Stimulated activated CD8-positive, alpha-beta memory T cell treated with anti-CD3 and anti-CD28 coated beads, Interleukin-12 subunit alpha, Interleukin-12 subunit beta, amount 100 ng/mL, for 1 hour (primary cell): Measurements from ENCODE around the gene APBA2.
"Not testable (repeated sequence)": the region's sequence is repeated elsewhere in the genome, so short reads cannot be mapped to it uniquely, and the experiment has no call there.

Source experiments
- DNase-seq: peaks from one replicate; pipeline ENCODE4 v3.0.0-alpha.2; 2020; ENCODE audit warnings: low read depth

Gene APBA2

DNA sequence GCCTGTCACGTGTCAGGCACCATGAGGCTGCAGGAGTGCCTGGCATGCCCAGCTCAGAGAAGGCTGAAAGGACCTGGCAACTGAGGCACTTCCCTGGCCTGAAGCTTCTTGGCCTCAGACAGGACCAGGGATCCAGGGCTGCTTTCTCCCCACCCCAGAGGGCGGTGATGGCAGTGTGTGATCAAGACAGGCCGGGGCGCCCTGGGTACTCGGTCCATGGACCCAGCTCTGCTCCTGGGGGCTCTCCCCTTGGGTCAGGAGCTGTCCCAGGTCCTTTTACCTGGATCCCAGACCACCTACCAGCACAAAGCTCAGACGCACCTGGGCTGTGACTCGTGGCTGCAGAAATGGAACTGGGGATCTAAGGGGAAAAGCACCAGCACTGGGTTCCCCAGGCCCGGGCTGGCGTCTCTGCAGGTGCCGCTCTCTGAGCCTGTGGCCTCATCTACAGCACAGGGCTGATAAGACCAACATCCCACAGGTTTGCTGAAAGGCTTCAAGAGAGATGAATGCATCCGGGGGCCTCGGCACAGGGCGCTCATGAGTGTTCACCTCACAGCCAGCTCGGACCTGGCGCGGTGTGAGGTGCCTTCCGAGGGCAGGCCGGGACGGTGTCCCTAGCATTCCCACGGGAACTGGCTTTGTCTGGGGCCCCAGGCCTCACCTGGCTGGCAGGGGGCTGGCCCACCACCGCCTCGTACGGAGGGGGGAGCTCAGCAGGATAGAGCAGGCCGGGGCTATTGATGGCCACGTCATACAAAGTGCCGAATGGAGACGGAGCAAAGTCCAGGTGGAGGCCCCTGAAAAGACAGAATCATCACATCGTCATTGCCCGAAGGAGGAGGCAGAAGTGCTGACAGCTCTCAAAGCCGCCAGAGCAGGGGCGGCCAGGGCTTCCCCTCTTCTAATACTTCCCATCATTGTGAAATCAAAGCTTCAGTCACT lies 250.2 kb downstream of the APBA2 start:
- no peak for DNase-seq

DNA sequence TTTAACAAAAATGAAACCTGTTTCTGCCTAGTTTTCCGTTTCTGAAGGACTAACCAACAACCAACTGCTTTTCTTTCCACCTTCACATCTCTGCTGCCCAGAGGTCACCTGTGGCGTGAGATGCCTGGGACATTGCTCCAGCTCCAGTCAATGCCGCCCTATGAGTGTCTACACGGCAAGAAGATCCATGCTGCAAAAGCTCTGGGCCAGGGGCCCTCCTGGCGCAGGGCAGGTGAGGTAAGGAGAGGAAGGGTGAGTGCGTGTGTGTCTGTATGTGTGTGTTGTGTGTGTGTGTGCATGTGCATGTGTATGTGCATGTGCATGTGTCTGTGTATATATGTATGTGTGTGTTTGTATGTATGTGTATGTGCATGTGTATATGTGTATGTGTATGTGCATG lies 252.5 kb downstream of the APBA2 start:
- DNase-seq: no peak

DNA sequence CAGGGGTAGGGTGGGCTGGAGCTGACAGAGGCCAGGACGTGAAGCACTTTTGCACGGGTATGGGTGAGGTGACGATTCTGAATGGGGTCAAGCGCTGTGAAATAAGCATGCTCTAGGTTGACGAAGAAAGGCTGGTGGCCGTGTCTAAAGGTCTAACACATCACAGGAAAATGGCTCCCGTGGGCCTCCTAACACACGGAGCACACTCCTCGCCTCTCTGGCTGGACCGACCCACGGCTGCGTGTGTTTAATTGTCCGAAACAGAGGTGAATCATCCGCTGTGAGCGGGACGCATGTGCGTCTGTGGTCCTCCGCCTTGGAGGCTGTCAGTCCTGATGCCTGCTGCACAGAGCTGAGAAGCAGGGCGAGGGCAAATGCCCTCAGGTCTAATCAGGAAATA lies 253.3 kb downstream of the APBA2 start:
- DNase-seq: no peak

DNA sequence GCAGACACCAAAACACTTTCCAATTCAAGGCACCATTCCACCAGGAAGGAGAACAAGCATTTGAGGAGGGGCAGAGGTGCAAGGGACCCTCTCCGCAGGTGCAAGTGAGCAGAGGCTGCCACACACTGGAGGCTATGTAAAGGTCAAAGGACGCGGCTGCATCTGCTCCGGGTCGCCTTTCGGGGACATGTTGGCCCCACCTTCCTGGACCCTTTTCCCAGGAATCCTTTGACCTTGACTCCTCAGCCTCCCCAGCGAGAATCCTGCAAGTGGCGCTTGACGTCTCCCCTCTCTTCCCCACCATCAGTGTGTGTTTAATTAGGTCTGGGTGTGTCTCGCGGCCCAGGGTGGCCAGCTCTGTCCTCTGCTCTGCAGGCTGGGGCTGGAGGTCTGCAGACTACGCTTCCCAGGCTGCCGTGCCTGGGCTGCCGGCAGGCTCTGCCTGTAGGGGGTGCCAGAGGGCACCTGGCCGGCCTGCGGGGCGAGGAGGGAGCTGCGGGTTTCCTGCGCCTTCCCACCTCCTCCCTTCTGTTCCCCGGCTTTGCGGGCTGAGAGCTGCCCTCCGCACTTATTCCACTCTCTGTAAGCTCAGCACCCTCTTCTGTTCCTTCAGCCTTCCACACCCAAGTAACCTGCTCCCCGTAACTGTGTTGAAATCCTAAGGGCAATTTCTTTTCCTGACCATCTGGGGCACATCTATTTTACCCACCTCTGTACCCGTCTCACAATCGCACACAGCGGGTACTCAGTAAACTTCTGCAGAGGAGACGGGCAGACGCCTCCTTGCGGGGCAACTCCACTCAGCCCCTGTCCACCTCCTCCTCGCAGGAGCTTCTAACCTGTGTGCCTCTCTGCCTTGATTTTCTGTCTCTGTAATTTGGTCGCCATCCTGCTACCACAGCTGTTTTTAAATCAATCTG lies 254.0 kb downstream of the APBA2 start:
- peak; percentile 17 for DNase-seq

DNA sequence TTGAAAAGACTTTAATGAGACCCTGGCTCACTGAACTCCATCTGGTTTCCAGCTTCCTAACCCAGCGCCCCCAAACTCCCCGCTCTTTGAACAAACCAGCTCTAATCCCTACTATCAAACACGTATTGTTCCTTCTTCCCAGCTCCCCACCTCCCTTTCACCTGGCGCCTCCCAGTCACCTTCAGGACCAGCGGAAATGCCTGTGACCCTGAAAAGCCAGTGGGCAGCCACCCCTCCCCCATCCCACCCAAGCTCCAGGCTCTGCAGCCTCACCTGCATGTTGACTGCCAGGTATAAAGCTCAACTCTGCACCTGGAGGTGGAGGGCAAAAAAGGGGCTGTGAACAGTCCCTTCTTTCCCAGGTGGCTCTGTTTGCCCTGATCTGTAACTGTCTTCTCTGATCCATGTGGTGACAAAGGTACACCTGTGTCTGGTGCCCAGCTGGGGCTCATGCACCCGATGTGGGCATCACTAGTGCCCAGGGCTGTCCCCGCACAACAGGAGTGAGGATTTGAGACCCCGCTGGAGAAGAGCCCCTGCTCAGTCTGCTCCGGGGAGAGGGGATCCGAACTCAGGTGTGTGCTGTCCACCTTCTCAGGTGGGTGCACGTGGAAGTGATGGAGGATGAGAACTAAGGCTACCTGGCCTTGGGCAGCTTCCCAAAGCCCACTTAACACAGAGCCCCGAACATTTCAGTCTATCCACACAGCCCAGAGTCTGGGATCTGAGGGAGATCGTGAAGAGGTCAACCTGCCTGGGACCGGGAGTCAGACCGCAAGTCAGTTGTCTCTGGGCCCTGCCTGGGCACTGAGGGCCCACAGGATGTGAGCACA lies 254.9 kb downstream of the APBA2 start:
- DNase-seq: no peak

DNA sequence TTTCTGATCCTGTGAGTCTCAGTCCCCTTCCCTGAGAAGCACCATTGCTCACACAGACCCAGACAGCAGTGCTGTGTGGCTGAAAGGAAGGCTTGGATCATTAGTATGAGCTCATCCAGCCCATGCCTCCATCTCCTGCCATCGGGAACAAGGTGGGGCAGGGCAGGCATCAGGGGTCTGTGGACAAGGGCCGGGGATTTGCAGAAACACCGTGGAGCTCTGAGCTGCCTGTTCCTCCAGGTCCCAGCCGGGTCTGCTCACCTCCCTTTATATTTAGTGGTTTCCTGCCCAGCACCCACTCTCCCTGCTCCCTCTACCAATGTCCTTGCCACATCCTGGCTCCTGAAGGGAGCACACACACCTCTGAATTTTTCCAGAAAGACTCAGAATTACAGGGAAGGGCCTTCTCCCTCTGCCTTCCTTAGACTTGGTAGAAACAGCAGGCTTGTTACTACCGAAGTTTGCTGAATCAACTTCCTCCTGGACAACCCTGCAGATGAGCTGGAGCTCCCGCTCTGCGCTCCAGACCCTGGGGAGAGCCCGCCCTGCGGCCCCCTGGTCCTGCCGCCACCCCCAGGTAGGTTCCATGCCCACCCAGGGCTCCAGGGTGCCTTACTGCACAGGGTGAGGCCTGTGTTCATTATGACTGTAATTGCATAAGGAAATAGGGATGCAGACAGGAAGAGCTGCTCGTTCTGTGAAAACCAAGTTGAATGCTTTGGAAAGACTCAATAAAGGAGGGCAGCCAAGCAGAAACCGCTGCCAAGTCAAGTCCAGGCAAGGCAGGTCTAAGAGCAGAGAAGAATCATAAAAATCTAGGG lies 255.7 kb downstream of the APBA2 start:
- no peak for DNase-seq

DNA sequence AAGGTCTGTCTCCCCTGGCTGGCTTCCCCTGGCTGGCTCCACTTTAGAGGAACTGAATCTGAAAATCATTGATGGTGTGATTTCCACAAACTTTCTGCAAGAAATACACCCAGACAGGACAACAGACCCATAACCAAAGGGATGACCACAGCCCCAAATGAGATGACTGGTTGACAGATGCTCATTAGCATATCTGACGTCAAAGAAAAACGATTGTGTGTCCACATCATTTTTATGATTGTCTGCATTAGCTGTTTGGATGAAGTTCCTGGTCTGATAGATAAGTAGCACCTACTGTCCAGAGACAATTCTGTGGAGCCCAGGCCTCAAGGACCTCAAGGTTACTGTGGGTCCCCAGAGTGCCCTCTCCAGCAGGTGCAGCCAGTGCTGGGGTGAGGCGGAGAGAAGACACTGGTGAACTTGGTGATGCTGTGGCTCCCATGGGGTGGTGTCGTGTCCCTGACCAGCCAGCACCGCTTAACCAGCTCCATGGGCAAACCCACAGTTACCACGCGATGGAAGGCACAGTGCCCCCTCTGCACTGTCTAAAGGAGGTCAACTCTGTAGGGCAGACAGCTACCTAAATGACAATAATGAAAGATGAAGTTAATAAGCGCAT lies 256.5 kb downstream of the APBA2 start:
- DNase-seq: no peak

DNA sequence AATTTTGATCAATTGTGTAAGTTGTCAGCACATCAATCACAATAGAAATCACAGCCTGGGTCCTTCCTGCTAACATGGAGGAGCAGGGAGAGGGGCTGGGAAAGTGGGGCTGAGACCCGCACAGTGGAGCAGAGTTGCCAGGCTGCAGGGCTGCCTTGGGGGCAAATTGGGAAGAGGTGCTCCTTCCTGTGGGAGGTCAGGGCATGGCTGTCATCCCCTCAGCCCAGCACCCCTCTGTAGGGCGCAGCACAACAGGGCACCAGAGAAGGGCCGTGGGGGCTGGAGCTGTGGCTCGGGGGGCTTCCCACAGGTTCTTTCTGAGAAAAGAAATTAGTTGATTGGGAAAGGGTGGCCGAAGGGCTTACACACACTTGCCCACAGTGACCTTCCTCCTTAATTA lies 257.5 kb downstream of the APBA2 start:
- DNase-seq: no peak

DNA sequence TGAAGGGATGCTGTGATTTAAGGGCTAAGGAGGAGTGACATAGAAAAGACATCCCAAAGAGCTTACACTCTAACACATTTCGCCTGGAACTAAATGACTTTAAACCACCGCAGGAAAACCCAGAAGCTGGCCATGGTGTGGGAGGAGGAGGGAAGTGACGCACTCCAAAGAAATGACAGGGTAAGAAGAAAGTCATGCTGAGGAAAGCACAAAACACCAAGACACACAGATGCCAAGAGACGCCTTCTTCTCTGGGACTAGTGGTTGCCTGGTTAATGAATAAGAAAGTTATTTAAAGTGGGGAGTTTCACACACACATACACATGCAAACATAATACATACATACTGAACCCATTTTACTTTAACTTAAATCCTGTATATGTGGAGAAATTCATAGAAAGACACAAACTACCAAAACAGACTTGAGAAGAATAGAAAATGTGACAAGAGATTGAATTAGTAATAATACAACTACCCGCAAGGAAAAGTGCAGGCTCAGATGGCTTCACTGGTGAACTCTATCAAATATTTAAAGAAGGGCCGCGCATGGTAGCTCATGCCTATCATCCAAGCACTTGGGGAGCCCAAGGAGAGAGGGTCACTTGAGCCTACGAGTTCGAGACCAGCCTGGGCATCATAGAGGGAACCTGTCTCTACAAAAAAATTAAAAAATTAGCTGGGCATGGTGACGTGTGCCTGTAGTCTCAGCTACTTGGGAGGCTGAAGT lies 258.3 kb downstream of the APBA2 start:
- DNase-seq: no peak

DNA sequence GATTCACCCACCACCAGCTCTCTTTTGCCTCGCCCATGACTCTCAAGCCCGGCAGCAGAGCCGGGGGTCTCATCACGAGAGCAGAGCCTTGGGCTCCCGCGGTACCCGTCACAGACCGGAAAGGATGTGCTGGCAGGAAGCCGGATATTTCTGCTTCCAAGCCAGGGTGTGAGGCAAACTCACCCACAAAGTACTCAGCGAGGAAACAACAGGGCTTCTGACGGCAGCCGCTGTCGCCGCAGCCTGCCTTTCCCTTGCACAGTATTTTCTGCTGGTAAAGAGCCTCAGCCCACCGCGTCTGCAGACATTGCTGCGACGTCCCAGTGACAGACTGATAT lies 263.9 kb downstream of the APBA2 start:
- DNase-seq: no peak

DNA sequence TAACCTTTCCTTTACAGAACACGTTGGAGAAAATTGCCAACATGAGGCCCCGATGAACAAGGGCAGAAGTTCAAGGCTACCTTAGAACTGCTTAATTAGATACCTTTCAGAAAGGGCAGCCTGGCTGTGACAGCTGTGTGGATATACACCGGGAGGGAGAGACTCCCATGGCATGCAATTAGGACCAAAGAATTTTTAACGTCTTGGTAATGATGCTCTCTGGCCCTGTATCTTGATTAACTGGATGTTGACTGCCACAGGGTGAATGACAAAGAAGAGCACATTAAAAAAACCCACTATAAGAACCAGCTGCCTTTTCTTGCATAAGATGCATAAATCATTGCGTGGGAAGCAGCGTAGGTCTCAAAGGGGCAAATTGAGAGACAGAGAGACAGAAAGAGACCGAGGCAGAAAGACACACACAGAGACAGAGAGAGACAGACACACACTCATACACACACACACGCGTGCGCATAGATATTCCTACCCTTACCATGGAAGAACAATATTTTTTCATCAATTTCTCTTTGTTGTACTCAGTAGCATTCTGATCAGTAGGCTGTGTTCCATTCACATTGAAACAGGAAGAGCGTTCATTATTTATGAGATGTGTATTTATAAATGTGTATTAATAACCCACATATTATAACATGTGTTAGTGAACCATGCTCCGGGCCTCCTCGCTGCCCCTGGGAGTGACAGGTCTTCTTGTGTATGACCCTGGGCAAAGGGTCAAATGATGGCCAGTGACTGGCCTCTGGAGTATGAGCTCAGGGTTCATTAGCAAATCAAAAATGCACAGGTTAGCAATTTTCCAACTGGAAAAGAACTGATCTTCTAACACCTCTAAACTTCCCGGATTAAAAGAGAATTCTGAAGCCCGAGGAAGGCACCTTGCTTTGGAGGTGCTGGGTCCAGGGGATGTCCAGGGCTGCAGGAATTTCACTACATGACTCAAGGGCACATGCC lies 265.0 kb downstream of the APBA2 start:
- no peak for DNase-seq

DNA sequence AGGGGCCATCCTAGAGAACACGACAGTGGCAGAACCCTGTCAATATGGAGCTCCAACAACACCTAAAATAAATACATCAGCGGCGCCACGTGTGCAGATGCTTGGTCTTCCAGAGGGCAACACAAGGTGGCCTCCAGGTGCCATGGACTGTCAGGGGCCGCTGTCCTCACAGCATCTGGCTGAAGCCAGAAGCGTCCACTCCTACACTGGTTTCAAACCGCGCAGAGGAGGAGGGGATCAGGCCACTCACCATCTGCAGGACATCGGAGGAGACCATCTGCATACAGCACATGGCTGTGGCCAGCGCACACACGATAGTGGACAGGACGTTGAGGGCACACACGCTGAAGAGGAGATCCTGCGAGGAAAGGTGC lies 265.7 kb downstream of the APBA2 start:
- DNase-seq: no peak

DNA sequence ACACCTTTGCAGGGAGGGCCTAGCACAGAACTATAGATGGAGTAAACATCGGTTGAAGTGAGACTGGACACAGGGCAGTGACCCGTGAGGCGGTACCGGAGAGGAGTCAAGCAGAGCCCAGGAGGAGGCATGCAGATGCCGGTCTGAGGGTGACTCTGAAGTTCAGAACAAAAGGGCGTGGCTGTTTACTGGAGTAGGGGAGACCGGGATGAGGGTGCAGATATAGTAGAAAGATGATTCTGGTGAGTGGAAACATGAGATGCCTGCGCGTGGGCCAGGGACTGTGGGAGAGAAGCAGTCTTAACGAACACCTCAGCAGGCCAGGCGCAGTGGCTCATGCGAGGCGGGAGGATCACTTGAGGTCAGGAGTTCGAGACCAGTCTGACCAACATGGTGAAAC lies 270.7 kb downstream of the APBA2 start:
- no peak for DNase-seq

DNA sequence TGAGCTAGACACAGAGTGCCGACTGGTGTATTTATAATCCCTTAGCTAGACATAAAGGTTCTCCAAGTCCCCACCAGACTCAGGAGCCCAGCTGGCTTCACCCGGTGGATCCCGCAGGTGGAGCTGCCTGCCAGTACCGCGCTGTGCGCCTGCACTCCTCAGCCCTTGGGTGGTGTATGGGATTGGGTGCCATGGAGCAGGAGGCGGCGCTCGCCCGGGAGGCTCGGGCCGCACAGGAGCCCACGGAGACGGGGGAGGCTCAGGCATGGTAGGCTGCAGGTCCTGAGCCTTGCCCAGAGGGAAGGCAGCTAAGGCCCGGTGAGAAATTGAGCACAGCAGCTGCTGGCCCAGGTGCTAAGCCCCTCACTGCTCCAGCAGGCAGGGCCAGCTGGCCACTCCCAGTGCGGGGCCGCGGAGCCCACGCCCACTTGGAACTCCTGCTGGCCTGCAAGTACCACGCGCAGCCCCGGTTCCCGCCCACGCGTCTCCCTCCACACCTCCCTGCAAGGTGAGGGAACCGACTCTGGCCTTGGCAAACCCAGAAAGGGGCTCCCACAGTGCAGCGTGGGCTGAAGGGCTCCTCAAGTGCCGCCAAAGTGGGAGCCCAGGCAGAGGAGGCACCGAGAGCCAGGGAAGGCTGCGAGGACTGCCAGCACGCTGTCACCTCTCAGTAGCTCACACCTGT lies 274.1 kb downstream of the APBA2 start:
- no peak for DNase-seq

DNA sequence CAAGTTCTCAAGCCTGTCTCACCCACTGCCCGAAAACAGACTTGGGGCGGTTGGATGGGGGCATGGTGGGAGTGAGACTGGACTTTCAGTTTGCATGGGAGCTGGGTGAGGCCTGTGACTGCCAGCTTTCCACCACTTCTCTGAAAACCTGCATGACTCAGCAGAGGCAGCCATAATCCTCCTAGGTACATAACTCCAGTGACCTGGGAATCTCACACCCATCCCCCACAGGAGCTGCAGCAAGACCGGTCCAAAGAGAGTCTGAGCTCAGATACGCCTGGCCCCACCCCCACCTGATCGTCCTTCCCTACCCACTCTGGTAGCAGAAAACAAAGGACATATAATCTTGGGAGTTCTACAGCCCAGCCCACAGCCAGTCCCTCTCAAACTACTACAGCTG lies 276.6 kb downstream of the APBA2 start:
- DNase-seq: no peak

DNA sequence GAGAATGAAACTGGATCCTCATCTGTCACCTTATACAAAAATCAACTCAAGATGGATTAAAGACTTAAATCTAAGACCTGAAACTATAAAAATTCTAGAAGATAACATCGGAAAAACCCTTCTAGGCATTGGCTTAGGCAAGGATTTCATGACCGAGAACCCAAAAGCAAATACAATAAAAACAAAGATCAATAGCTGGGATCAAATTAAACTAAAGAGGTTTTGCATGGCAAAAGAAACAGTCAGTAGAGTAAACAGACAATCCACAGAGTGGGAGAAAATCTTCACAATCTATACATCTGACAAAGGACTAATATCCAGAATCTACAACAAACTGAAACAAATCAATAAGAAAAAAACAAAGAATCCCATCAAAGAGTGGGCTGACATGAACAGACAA lies 281.3 kb downstream of the APBA2 start:
- not testable (repeated sequence) for DNase-seq
